Measurements from ENCODE around the gene CDC5L. TPM values are rescaled to one million over a fixed set of nuclear protein-coding genes. Genes with fewer than 3 reads are reported as not detected.

CDC5L gene
- total and polyA plus RNA-seq, 2 of the 13 experiments (the other 11 are each of a cell fraction or from before 2014, with no cell fraction given): 11.0 to 34.2 TPM

DNA sequence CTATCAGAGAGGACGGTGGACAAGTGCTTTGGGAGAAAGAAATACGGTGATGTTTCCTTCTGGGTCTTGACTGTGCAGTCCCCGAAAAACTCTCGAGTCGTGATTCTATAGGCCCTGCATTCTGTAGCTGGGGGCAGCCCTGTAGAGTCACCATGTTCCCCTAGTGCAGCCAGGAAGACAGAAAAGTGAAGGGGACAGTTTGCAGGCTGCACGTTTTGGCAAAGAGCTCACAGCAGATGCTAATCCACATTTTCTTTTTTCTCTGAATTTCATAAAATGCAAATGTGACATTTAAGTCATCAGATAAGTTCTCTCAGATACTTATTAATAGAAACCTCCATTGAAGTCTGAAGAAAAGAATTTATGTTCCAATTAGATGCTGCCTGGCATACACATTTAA is 25.6 kb upstream of the CDC5L start:
- no peak overlapping the region for H2AFZ ChIP-seq (ENCODE audit: low read length)
- H3K9me3 ChIP-seq (ENCODE audit: low read length): no peaks in the 10 kb centered on the region
- H3K27ac ChIP-seq (ENCODE audit: extremely low read length, insufficient read depth, low read length): no peak overlapping the region
- H3K4me2 ChIP-seq (ENCODE audit: low read depth, low read length): no peak overlapping the region
- DNase-seq (ENCODE audit: low spot score): no peak
- ChIA-PET POLR2A (no interaction called here), CTCF (ENCODE audit: low intra/inter-chr PET ratio, low total read pairs) (no interaction called here)
- no peaks in the 10 kb centered on the region for H3K36me3 ChIP-seq (replicated peaks in 1 of 2; ENCODE audit: control insufficient read depth in 1 of 2, insufficient read depth in 2 of 2, low read length in 2 of 2)
- FAIRE-seq: no peak
- TF ChIP-seq ZNF772 (CRISPR knock-in tag; IDR thresholded peaks at IDR 0.05): no peak
- no peak for TF ChIP-seq TCF7L2 (IDR thresholded peaks at IDR 0.05; ENCODE audit: low read depth, low read length)
- TF ChIP-seq, protein P1, sequence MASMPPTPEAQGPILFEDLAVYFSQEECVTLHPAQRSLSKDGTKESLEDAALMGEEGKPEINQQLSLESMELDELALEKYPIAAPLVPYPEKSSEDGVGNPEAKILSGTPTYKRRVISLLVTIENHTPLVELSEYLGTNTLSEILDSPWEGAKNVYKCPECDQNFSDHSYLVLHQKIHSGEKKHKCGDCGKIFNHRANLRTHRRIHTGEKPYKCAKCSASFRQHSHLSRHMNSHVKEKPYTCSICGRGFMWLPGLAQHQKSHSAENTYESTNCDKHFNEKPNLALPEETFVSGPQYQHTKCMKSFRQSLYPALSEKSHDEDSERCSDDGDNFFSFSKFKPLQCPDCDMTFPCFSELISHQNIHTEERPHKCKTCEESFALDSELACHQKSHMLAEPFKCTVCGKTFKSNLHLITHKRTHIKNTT (CRISPR knock-in tag; IDR thresholded peaks at IDR 0.05): no peak
- no peak for TF ChIP-seq EEA1 (CRISPR knock-in tag; IDR thresholded peaks at IDR 0.05; ENCODE audit: borderline replicate concordance)
- no peak for TF ChIP-seq YEATS4 (CRISPR knock-in tag; IDR thresholded peaks at IDR 0.05; ENCODE audit: borderline replicate concordance)
- TF ChIP-seq, protein P2, sequence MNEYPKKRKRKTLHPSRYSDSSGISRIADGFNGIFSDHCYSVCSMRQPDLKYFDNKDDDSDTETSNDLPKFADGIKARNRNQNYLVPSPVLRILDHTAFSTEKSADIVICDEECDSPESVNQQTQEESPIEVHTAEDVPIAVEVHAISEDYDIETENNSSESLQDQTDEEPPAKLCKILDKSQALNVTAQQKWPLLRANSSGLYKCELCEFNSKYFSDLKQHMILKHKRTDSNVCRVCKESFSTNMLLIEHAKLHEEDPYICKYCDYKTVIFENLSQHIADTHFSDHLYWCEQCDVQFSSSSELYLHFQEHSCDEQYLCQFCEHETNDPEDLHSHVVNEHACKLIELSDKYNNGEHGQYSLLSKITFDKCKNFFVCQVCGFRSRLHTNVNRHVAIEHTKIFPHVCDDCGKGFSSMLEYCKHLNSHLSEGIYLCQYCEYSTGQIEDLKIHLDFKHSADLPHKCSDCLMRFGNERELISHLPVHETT (CRISPR knock-in tag; conservative IDR thresholded peaks at IDR 0.05): no peak
- TF ChIP-seq ASH2L (IDR thresholded peaks at IDR 0.05; ENCODE audit: insufficient read length, low read depth, low read length): no peak
- TF ChIP-seq ZNF747 (CRISPR knock-in tag; IDR thresholded peaks at IDR 0.05; ENCODE audit: borderline replicate concordance): no peak
- no peak for TF ChIP-seq ZNF672 (CRISPR knock-in tag; IDR thresholded peaks at IDR 0.05)
- TF ChIP-seq RCOR2 (CRISPR knock-in tag; IDR thresholded peaks at IDR 0.05): no peak
- TF ChIP-seq SRY (CRISPR knock-in tag; IDR thresholded peaks at IDR 0.05): no peak
- TF ChIP-seq NCOA2 (CRISPR knock-in tag; IDR thresholded peaks at IDR 0.05): no peak
- TF ChIP-seq PITX1 (CRISPR knock-in tag; IDR thresholded peaks at IDR 0.05): no peak
- no peak for TF ChIP-seq HOXA7 (CRISPR knock-in tag; IDR thresholded peaks at IDR 0.05)
- no peak for TF ChIP-seq ZNF879 (CRISPR knock-in tag; IDR thresholded peaks at IDR 0.05)
- TF ChIP-seq, protein P3, sequence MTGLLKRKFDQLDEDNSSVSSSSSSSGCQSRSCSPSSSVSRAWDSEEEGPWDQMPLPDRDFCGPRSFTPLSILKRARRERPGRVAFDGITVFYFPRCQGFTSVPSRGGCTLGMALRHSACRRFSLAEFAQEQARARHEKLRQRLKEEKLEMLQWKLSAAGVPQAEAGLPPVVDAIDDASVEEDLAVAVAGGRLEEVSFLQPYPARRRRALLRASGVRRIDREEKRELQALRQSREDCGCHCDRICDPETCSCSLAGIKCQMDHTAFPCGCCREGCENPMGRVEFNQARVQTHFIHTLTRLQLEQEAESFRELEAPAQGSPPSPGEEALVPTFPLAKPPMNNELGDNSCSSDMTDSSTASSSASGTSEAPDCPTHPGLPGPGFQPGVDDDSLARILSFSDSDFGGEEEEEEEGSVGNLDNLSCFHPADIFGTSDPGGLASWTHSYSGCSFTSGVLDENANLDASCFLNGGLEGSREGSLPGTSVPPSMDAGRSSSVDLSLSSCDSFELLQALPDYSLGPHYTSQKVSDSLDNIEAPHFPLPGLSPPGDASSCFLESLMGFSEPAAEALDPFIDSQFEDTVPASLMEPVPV (CRISPR knock-in tag; IDR thresholded peaks at IDR 0.05): no peak
- no peak for TF ChIP-seq ZNF274 (CRISPR knock-in tag; IDR thresholded peaks at IDR 0.05)
- TF ChIP-seq NFKB2 (CRISPR knock-in tag; IDR thresholded peaks at IDR 0.05; ENCODE audit: borderline replicate concordance): no peak
- intact Hi-C loops (cut with micrococcal nuclease; ENCODE audit: unreplicated experiment) (no loop called here), in situ Hi-C loops (cut with HindIII; ENCODE audit: extremely low pct_ligation_motif_present, low pct_unique_long_range_greater_than_20kb) (no loop called here)
- H3K4me3 ChIP-seq (replicated peaks in 1 of 3; ENCODE audit: insufficient read depth in 1 of 3, low read depth in 2 of 3, low read length in 3 of 3): no peak overlapping the region
- no peak overlapping the region for H3K9ac ChIP-seq (ENCODE audit: insufficient read depth, low read depth, low read length)
- H3K4me1 ChIP-seq (ENCODE audit: insufficient read depth, low read length): peaks cover 6% of the 10 kb centered on the region
- ATAC-seq: no peak
- no TSS peak for BruUV-seq (replicated peaks)
- WGBS (ENCODE audit: low lambda C conversion rate): 30% methylated on average over 6 of the region's 6 CpGs
- H4K20me1 ChIP-seq (ENCODE audit: insufficient read depth, low read length): no peaks in the 10 kb centered on the region
- H3K27me3 ChIP-seq (ENCODE audit: control insufficient read depth in 1 of 2, insufficient read depth in 2 of 2, low read length in 2 of 2): peaks cover 0 to 2% of the 10 kb centered on the region in 2 experiments; a peak in 2 of 5 replicates
- H3K79me2 ChIP-seq (ENCODE audit: insufficient read depth, low read length): no peaks in the 10 kb centered on the region
